AG09319 (cell line): ENCODE data around the gene CDIP1.

Experiments
- DNase-seq: peaks from one replicate; pipeline ENCODE4 v3.0.0-alpha.2; 2010; ENCODE audit warnings: low read depth; ENCODE audit errors: extremely low read depth
- CTCF ChIP-seq: IDR thresholded peaks from 2 replicates; pipeline ENCODE4 v1.5.1; 2011; ENCODE audit warnings: low read depth, mild to moderate bottlenecking, inconsistent platforms, low read length, moderate library complexity

CDIP1 gene

GRCh38 chr16:4475880-4476788 lies 62.4 kb downstream of the CDIP1 start, which contains the start of gene HMOX2:
HMOX2 (plus strand) TSS chr16:4476398; CDS start chr16:4505525, 29,127 bp downstream.
- TF ChIP-seq CTCF: peak; percentile 30
- peak; percentile 77 for DNase-seq

GRCh38 chr16:4474192-4474961 lies 64.2 kb downstream of the CDIP1 start, which contains the start of gene NMRAL1:
NMRAL1 (minus strand) TSS chr16:4474625; CDS start chr16:4474132, 493 bp downstream.
- DNase-seq: peak; percentile 59
- TF ChIP-seq CTCF: no peak

- no peak for TF ChIP-seq CTCF
These were observed 65.7 kb downstream of the CDIP1 start for GRCh38 chr16:4472880-4473279.

GRCh38 chr16:4471869-4472268 lies 66.7 kb downstream of the CDIP1 start:
- no peak for DNase-seq
- TF ChIP-seq CTCF: no peak

More at GRCh38 chr16:4472880-4473279, 65.7 kb downstream of the CDIP1 start:
- no peak for DNase-seq

GRCh38 chr16:4468972-4469371 lies 69.6 kb downstream of the CDIP1 start:
- no peak for TF ChIP-seq CTCF
- DNase-seq: no peak

GRCh38 chr16:4467916-4468315 lies 70.7 kb downstream of the CDIP1 start:
- TF ChIP-seq CTCF: no peak
- no peak for DNase-seq
